Measurements from ENCODE around the gene ATP5F1E.

GRCh38 chr20:59033616-59034165 lies 1.6 kb upstream of the ATP5F1E start:
- TF ChIP-seq CTCF (IDR thresholded peaks at IDR 0.05; ENCODE audit: low read depth, low read length, missing input control) (no peak), RAD21 (IDR thresholded peaks at IDR 0.05) (no peak)

Measured in liver (tissue), 3 donors.